DND-41 (cell line): ENCODE results near the gene PLXNA4.

Experiments
- ATAC-seq: fragments of 200-7000 bp; cut with Tn5 transposase; 3 replicates; pipeline ENCODE4 v1.9.1; 2021; ENCODE audit warnings: low read depth; ENCODE audit not compliant: insufficient read depth
- DNase-seq: peaks from one replicate; pipeline ENCODE4 v3.0.0-alpha.2; 2020
- H2AFZ ChIP-seq: 2 replicates; pipeline ENCODE4 v1.6.0; 2012; ENCODE audit warnings: low read depth, low read length
- H3K27ac ChIP-seq: 2 replicates; pipeline ENCODE4 v1.5.1; 2012; ENCODE audit warnings: low read length, inconsistent platforms
- H3K27me3 ChIP-seq: fragments of 200-600 bp; sonication (generic); 2 replicates; pipeline ENCODE4 v1.6.0; 2012; ENCODE audit warnings: low read length, mild to moderate bottlenecking, inconsistent platforms; ENCODE audit not compliant: insufficient read depth, poor library complexity
- H3K36me3 ChIP-seq: 2 replicates; pipeline ENCODE4 v1.5.1; 2012; ENCODE audit warnings: low read length, inconsistent platforms; ENCODE audit not compliant: insufficient read depth
- H3K4me1 ChIP-seq: 2 replicates; pipeline ENCODE4 v1.5.1; 2012; ENCODE audit warnings: mild to moderate bottlenecking, low read length; ENCODE audit not compliant: insufficient read depth
- H3K4me2 ChIP-seq: 2 replicates; pipeline ENCODE4 v1.6.0; 2012; ENCODE audit warnings: mild to moderate bottlenecking, moderate library complexity, low read length, inconsistent platforms; ENCODE audit not compliant: insufficient read depth
- H3K4me3 ChIP-seq, 2 experiments: fragments of 200-600 bp in 1 of 2; shearing (Covaris generic) in 1 of 2; 2 replicates each; pipeline ENCODE4 v1.5.1; 2012 to 2016; ENCODE audit warnings: inconsistent platforms in 2 of 2, low read length in 2 of 2, mild to moderate bottlenecking in 2 of 2, low read depth in 1 of 2, moderate library complexity in 1 of 2
- H3K79me2 ChIP-seq: 2 replicates; pipeline ENCODE4 v1.6.0; 2012; ENCODE audit warnings: low read length, inconsistent platforms; ENCODE audit not compliant: insufficient read depth
- H3K9ac ChIP-seq: 2 replicates; pipeline ENCODE4 v1.6.0; 2012; ENCODE audit warnings: low read depth, mild to moderate bottlenecking, inconsistent platforms, low read length, moderate library complexity
- H3K9me3 ChIP-seq: 2 replicates; pipeline ENCODE4 v1.5.1; 2012; ENCODE audit warnings: low read length, moderate library complexity, mild to moderate bottlenecking, inconsistent platforms; ENCODE audit not compliant: insufficient read depth, severe bottlenecking
- H4K20me1 ChIP-seq: 2 replicates; pipeline ENCODE4 v1.6.0; 2012; ENCODE audit warnings: low read length; ENCODE audit not compliant: insufficient read depth
- EZH2 ChIP-seq: IDR thresholded peaks from 3 replicates; pipeline ENCODE4 v1.6.1; 2012; ENCODE audit warnings: borderline replicate concordance, low read depth, mild to moderate bottlenecking, moderate library complexity, low read length, inconsistent platforms; ENCODE audit not compliant: severe bottlenecking
- TF ChIP-seq, protein P1 (sequence below): IDR thresholded peaks from 2 replicates; pipeline ENCODE4 v1.5.1; 2012; ENCODE audit warnings: borderline replicate concordance, low read length, moderate library complexity, mild to moderate bottlenecking; ENCODE audit not compliant: poor library complexity, severe bottlenecking; ENCODE audit errors: extremely low read depth

The PLXNA4 gene

DNA sequence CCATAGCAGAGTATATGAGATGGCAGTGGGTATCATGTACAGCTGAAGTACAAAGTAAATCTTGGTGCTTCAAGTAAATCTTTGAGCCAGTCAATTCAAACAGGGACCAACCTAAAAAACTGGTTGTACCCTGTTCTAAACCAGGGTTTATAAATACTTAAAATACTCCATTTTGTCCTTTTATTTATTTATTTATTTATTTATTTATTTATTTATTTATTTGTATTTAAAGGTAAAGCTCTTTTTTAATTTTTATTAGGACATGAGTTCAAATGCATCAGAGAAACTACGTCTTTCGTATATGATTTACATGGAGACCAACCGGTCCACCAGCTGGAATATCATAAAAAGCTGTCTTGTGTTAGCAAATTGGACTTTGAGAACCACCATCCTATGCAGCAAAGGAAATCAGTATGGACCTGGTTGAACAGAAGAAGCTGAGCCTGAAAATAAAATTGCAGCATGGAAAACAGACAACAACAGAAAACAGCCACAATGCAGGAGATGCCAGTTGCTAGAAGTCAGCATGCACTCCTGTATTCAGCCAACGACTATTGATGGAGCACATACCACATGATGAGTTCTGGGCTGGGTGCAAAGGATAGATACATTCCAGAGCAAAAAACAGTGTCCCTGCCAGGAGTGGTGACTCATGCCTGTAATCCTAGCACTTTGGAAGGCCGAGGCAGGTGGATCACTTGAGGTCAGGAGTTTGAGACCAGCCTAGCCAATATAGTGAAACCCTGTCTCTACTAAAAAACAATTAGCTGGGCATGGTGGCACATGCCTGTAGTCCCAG, 60.0 kb downstream of the PLXNA4 start:
- no peaks in the 10 kb centered on the region for H3K4me1 ChIP-seq
- no peaks in the 10 kb centered on the region for H3K79me2 ChIP-seq
- H3K36me3 ChIP-seq: no peaks in the 10 kb centered on the region
- H3K4me2 ChIP-seq: no peak overlapping the region
- DNase-seq (no peak), ATAC-seq (no peak)
- no peak overlapping the region for H3K9ac ChIP-seq
- no peaks in the 10 kb centered on the region for H4K20me1 ChIP-seq
- H3K4me3 ChIP-seq: no peak overlapping the region
- H2AFZ ChIP-seq: no peak overlapping the region
- peaks cover 4% of the 10 kb centered on the region for H3K27me3 ChIP-seq
- TF ChIP-seq EZH2: no peak
- TF ChIP-seq, protein P1, sequence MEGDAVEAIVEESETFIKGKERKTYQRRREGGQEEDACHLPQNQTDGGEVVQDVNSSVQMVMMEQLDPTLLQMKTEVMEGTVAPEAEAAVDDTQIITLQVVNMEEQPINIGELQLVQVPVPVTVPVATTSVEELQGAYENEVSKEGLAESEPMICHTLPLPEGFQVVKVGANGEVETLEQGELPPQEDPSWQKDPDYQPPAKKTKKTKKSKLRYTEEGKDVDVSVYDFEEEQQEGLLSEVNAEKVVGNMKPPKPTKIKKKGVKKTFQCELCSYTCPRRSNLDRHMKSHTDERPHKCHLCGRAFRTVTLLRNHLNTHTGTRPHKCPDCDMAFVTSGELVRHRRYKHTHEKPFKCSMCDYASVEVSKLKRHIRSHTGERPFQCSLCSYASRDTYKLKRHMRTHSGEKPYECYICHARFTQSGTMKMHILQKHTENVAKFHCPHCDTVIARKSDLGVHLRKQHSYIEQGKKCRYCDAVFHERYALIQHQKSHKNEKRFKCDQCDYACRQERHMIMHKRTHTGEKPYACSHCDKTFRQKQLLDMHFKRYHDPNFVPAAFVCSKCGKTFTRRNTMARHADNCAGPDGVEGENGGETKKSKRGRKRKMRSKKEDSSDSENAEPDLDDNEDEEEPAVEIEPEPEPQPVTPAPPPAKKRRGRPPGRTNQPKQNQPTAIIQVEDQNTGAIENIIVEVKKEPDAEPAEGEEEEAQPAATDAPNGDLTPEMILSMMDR: no peak
- H3K27ac ChIP-seq: no peak overlapping the region
- H3K9me3 ChIP-seq: no peaks in the 10 kb centered on the region

GRCh38 chr7:132515181-132515580, 61.1 kb downstream of the PLXNA4 start:
- Histone ChIP-seq H3K4me2 (no peak overlapping the region), H3K36me3 (no peaks in the 10 kb centered on the region), H3K9ac (no peak overlapping the region), H4K20me1 (no peaks in the 10 kb centered on the region), H3K9me3 (no peaks in the 10 kb centered on the region), H3K79me2 (no peaks in the 10 kb centered on the region), H3K4me3 (no peak overlapping the region), H3K27ac (no peak overlapping the region), H2AFZ (no peak overlapping the region), H3K4me1 (no peaks in the 10 kb centered on the region), H3K27me3 (peaks cover 8% of the 10 kb centered on the region)
- no peak for TF ChIP-seq EZH2
- TF ChIP-seq, protein P1: no peak
- DNase-seq (no peak), ATAC-seq (no peak)

- no peak for TF ChIP-seq EZH2
- TF ChIP-seq, protein P1: no peak
- DNase-seq (no peak), ATAC-seq (no peak)
- H3K79me2 ChIP-seq: no peaks in the 10 kb centered on the region
- no peak overlapping the region for H3K4me2 ChIP-seq
- no peaks in the 10 kb centered on the region for H3K9me3 ChIP-seq
- H3K4me3 ChIP-seq: no peak overlapping the region
- H3K9ac ChIP-seq: no peak overlapping the region
- H3K36me3 ChIP-seq: no peaks in the 10 kb centered on the region
- H3K27me3 ChIP-seq: peaks cover 8% of the 10 kb centered on the region
- H2AFZ ChIP-seq: no peak overlapping the region
- no peaks in the 10 kb centered on the region for H3K4me1 ChIP-seq
- H4K20me1 ChIP-seq: no peaks in the 10 kb centered on the region
- no peak overlapping the region for H3K27ac ChIP-seq
Measured at GRCh38 chr7:132514430-132514829, 61.8 kb downstream of the PLXNA4 start.
